Stimulated activated CD8-positive, alpha-beta memory T cell treated with anti-CD3 and anti-CD28 coated beads, Interleukin-12 subunit alpha, Interleukin-12 subunit beta, amount 100 ng/mL, for 24 hours (primary cell): ENCODE measurements around the gene UBE2A.

Experiments used
- DNase-seq: peaks from one replicate; pipeline ENCODE4 v3.0.0-alpha.2; 2020; ENCODE audit errors: extremely low read depth

UBE2A gene

DNA sequence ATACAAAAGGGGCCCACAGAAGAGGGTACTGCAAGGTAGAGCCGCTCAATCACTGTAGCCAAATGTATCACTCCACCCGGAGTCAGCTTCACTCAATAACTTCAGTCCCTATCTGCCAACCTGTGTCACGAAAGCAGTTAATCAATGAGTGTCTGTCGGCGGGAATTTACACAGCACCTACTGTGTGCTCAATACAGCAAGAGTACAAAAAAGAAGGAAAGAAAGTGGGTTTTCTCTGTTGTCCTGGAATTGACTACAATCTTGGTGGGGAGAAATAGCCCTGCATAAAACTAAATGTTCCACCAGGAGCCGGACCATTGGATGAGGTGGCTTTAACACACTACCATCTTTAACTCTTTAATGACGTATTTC, 32.6 kb downstream of the UBE2A start:
- no peak for DNase-seq

GRCh38 chrX:119614776-119615175, 40.4 kb downstream of the UBE2A start:
- DNase-seq: no peak

GRCh38 chrX:119617517-119618164, 43.3 kb downstream of the UBE2A start:
- DNase-seq: no peak

GRCh38 chrX:119618439-119618838, 44.1 kb downstream of the UBE2A start:
- DNase-seq: no peak

DNA sequence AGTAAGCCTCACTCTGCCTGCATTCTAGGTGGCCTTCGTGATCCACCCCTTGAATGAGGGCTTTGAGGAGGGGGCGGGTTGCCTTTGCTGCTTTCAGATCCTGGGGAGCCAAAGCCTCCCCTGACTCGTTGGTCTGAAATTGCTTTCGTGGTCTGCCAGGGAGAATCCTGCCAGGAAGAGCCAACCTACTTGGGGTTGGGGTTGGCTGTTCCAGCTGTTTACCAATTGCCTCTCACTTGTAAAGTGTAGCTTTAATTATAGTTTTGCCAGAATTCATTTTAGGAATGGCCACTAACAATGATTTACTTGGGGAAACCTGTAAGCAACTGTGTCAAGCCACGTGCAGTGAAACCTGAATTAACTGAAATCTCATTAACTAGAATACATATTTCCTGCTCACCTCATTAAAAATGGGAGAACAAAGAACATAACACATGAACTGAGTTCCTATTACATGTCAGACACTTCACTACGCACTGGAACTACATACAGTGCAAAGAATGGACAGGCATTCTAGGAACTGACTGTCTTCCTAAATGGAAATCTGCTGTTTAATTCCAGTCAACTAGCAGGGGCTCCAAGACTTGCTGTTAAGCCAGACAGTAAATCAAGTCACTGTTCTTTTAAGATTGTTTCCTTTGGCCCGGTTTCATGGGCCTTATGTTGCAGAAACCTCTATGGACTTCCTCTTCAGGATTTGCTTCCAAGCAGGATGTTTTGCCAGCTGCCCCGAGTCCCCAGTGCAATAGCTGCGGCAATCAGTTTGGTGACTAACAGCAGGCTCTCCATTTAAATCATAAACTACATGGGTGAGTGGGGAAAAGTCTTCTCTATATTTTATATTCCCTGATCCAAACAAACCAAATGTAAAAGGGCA, 48.2 kb downstream of the UBE2A start:
- no peak for DNase-seq

DNA sequence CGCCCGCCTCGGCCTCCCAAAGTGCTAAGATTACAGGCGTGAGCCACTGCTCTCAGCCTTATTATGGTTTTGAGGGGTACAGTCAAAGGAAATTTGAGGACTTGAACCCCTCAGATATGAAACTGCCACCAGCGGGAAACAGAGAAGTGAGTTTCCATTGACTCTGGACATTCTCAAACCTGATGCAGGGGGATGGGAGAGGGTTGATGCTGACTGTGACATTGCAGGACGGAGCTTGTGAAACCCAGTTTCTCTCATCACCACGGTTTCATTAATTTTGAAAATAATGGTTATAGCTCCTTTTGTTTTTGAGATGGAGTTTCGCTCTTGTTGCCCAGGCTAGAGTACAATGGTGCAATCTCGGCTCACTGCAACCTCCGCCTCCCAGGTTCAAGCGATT, 50.1 kb downstream of the UBE2A start:
- no peak for DNase-seq

- DNase-seq: no peak
Observed at GRCh38 chrX:119624951-119625668, 50.7 kb downstream of the UBE2A start.

- DNase-seq: no peak
Observed at GRCh38 chrX:119625843-119626242, 51.5 kb downstream of the UBE2A start.
